H1 (cell line): ENCODE measurements around the gene NABP1. TPM values are rescaled to one million over a fixed set of nuclear protein-coding genes. Genes with fewer than 3 reads are reported as not detected.

ENCODE experiments used
- CTCF ChIA-PET: fragments of 300-600 bp; sonication (Branson Sonifier 250); formaldehyde crosslinking; loops from one replicate; lab custom pipeline; 2021; ENCODE audit not compliant: partially characterized antibody; lab: Charles Lee
- POLR2A ChIA-PET: fragments of 300-600 bp; sonication (Branson Sonifier 250); formaldehyde crosslinking; loops from one replicate; lab custom pipeline; 2021; ENCODE audit warnings: inconsistent platforms; ENCODE audit not compliant: partially characterized antibody; lab: Charles Lee
- DNase-seq, 2 experiments: peaks; one replicate each; pipeline versions ENCODE4 v3.0.0 to v3.0.0-alpha.2; 2010 to 2022; ENCODE audit warnings: low spot score in 2 of 2, low read depth in 1 of 2, mixed read lengths in 1 of 2
- FAIRE-seq: peaks from 2 replicates; lab custom pipeline; 2011; peaks lifted over from hg19 to GRCh38; lab: Jason Lieb, UNC
- H2AFZ ChIP-seq: 2 replicates; pipeline ENCODE4 v1.8.1; 2012; ENCODE audit warnings: low read length, inconsistent platforms
- H2AK5ac ChIP-seq: 2 replicates; pipeline ENCODE4 v1.6.1; 2013; ENCODE audit warnings: low read depth, low read length
- H2BK120ac ChIP-seq: replicated peaks from 2 replicates; pipeline ENCODE3; 2013; ENCODE audit warnings: low read depth, low read length, inconsistent platforms
- H2BK12ac ChIP-seq: 2 replicates; pipeline ENCODE4 v1.6.1; 2013; ENCODE audit warnings: low read depth, low read length
- H2BK15ac ChIP-seq: 2 replicates; pipeline ENCODE4 v1.6.1; 2013; ENCODE audit warnings: low read length
- H2BK20ac ChIP-seq: 2 replicates; pipeline ENCODE4 v1.6.1; 2013; ENCODE audit warnings: low read length
- H2BK5ac ChIP-seq: 2 replicates; pipeline ENCODE4 v1.6.1; 2013; ENCODE audit warnings: low read depth, low read length
- H3K14ac ChIP-seq: 2 replicates; pipeline ENCODE4 v1.6.1; 2013; ENCODE audit warnings: inconsistent platforms; ENCODE audit not compliant: insufficient read length
- H3K18ac ChIP-seq: 2 replicates; pipeline ENCODE4 v1.6.1; 2013; ENCODE audit warnings: low read length; ENCODE audit errors: extremely low read depth
- H3K23ac ChIP-seq: 2 replicates; pipeline ENCODE4 v1.6.1; 2013; ENCODE audit warnings: inconsistent platforms; ENCODE audit not compliant: insufficient read length
- H3K23me2 ChIP-seq: 2 replicates; pipeline ENCODE4 v1.6.1; 2013; ENCODE audit warnings: low read depth, low read length
- H3K27ac ChIP-seq: 2 replicates; pipeline ENCODE4 v1.6.1; 2011; ENCODE audit warnings: low read depth, low read length, inconsistent platforms
- H3K27me3 ChIP-seq, 4 experiments: replicated peaks in 1 of 4; 1 replicate in 1 of 4; 2 replicates in 3 of 4; pipeline versions ENCODE4 v1.6.1 to v1.8.1; 2011 to 2013; ENCODE audit warnings: low read length in 3 of 4, mild to moderate bottlenecking in 3 of 4, inconsistent platforms in 2 of 4, mixed read lengths in 2 of 4, moderate library complexity in 1 of 4; ENCODE audit not compliant: control insufficient read depth in 3 of 4, insufficient read depth in 3 of 4; ENCODE audit errors: extremely low read depth in 1 of 4
- H3K36me3 ChIP-seq, 4 experiments: 2 replicates each; pipeline versions ENCODE4 v1.6.1 to v1.8.1; 2011 to 2013; ENCODE audit warnings: mild to moderate bottlenecking in 4 of 4, low read length in 3 of 4, moderate library complexity in 2 of 4, control low read depth in 1 of 4, inconsistent platforms in 1 of 4; ENCODE audit not compliant: insufficient read depth in 4 of 4, control insufficient read depth in 2 of 4
- H3K4ac ChIP-seq: replicated peaks from 2 replicates; pipeline ENCODE3; 2013; ENCODE audit warnings: low read length, low read depth, mixed read lengths, inconsistent platforms; ENCODE audit not compliant: insufficient read length
- H3K4me1 ChIP-seq, 4 experiments: replicated peaks in 1 of 4; 1 replicate in 1 of 4; 2 replicates in 3 of 4; pipeline versions ENCODE4 v1.6.1 to v1.8.1; 2011 to 2013; ENCODE audit warnings: low read length in 3 of 4, inconsistent platforms in 2 of 4, mixed read lengths in 1 of 4; ENCODE audit not compliant: insufficient read depth in 4 of 4, control insufficient read depth in 3 of 4
- H3K4me2 ChIP-seq, 2 experiments: 2 replicates each; pipeline versions ENCODE4 v1.6.1 to v1.8.1; 2011 to 2013; ENCODE audit warnings: low read depth in 2 of 2, low read length in 2 of 2, control low read depth in 1 of 2, inconsistent platforms in 1 of 2, mild to moderate bottlenecking in 1 of 2; ENCODE audit not compliant: insufficient read depth in 1 of 2
- H3K4me3 ChIP-seq, 4 experiments: fragments of 200-600, 300-600 bp in 1 of 4; sonication (generic), shearing (Covaris generic), sonication (Bioruptor Twin) in 1 of 4; 2 replicates each; pipeline versions ENCODE4 v1.5.1 to v1.8.1; 2011 to 2016; ENCODE audit warnings: low read length in 4 of 4, low read depth in 3 of 4, control low read depth in 2 of 4, inconsistent platforms in 2 of 4, mild to moderate bottlenecking in 2 of 4, mixed read lengths in 1 of 4, moderate library complexity in 1 of 4; ENCODE audit not compliant: insufficient read depth in 2 of 4; ENCODE audit errors: extremely low read depth in 1 of 4
- H3K56ac ChIP-seq: replicated peaks from 2 replicates; pipeline ENCODE3; 2013; ENCODE audit warnings: low read depth, mild to moderate bottlenecking, mixed read lengths, low read length, inconsistent platforms; ENCODE audit not compliant: insufficient read length
- H3K79me1 ChIP-seq: 2 replicates; pipeline ENCODE4 v1.6.1; 2013; ENCODE audit warnings: low read depth, low read length, control low read depth
- H3K79me2 ChIP-seq, 2 experiments: 2 replicates each; pipeline versions ENCODE4 v1.6.1 to v1.8.1; 2012 to 2013; ENCODE audit warnings: low read length in 2 of 2, mild to moderate bottlenecking in 2 of 2, inconsistent platforms in 1 of 2; ENCODE audit not compliant: insufficient read depth in 2 of 2, control insufficient read depth in 1 of 2
- H3K9ac ChIP-seq, 4 experiments: replicated peaks in 1 of 4; 1 replicate in 1 of 4; 2 replicates in 3 of 4; pipeline versions ENCODE4 v1.6.1 to v1.8.1; 2011 to 2013; ENCODE audit warnings: low read depth in 3 of 4, low read length in 3 of 4, control low read depth in 2 of 4, mild to moderate bottlenecking in 2 of 4, moderate library complexity in 2 of 4, inconsistent platforms in 1 of 4; ENCODE audit errors: extremely low read depth in 1 of 4
- H3K9me3 ChIP-seq, 2 experiments: 2 replicates each; pipeline versions ENCODE4 v1.6.1 to v1.8.1; 2012 to 2013; ENCODE audit warnings: mild to moderate bottlenecking in 2 of 2, moderate library complexity in 2 of 2, control low read depth in 1 of 2, inconsistent platforms in 1 of 2, low read depth in 1 of 2, low read length in 1 of 2, mixed read lengths in 1 of 2; ENCODE audit not compliant: insufficient read depth in 2 of 2
- H4K20me1 ChIP-seq, 2 experiments: replicated peaks in 1 of 2; 2 replicates each; pipeline versions ENCODE3 to v1.8.1; 2011 to 2013; ENCODE audit warnings: inconsistent platforms in 2 of 2, low read length in 2 of 2, mild to moderate bottlenecking in 1 of 2; ENCODE audit not compliant: insufficient read depth in 2 of 2, control insufficient read depth in 1 of 2
- H4K5ac ChIP-seq: 2 replicates; pipeline ENCODE4 v1.6.1; 2013; ENCODE audit warnings: low read length, low read depth, mixed read lengths, inconsistent platforms; ENCODE audit not compliant: insufficient read length
- H4K8ac ChIP-seq: 2 replicates; pipeline ENCODE4 v1.8.0; 2013; ENCODE audit warnings: mild to moderate bottlenecking, moderate library complexity, low read length, inconsistent platforms; ENCODE audit not compliant: insufficient read depth; ENCODE audit errors: extremely low read depth
- H4K91ac ChIP-seq: replicated peaks from 2 replicates; pipeline ENCODE3; 2013; ENCODE audit warnings: low read length, mixed read lengths, inconsistent platforms; ENCODE audit not compliant: insufficient read length
- EZH2 ChIP-seq: fragments of 200-600 bp; sonication (generic); IDR thresholded peaks from 2 replicates; pipeline ENCODE4 v1.7.1; 2012; ENCODE audit warnings: low read depth, mild to moderate bottlenecking, moderate library complexity, low read length, inconsistent platforms; ENCODE audit not compliant: severe bottlenecking
- polyA plus RNA-seq, 7 experiments: library from polyadenylated mRNA; depleted of rRNA in 3 of 7; stranded (reverse) in 5 of 7; unstranded in 2 of 7; fragments of >200 nt in 5 of 7; fragments of 200-250 nt in 2 of 7; gene quantifications; 1 replicate in 5 of 7; 2 replicates in 1 of 7; 4 replicates in 1 of 7; pipeline versions ENCODE4 v1.2.1 to v1.2.3, GENCODE V29; 2011 to 2013; ENCODE audit warnings: missing spikeins in 2 of 7, mixed read lengths in 2 of 7
- total RNA-seq: library from RNA; stranded (reverse); fragmentation: NEBNext Ultra II Directional; extraction: Animal tissue kit (Norgen Biotek cat#: 25700); gene quantifications from 2 replicates; pipeline ENCODE4 v1.2.1, GENCODE V29; 2021

Gene NABP1
- total and polyA plus RNA-seq, 2 of the 8 experiments (the other 6 are each of a cell fraction or from before 2014, with no cell fraction given), result 0.63 to 4.8 TPM

DNA sequence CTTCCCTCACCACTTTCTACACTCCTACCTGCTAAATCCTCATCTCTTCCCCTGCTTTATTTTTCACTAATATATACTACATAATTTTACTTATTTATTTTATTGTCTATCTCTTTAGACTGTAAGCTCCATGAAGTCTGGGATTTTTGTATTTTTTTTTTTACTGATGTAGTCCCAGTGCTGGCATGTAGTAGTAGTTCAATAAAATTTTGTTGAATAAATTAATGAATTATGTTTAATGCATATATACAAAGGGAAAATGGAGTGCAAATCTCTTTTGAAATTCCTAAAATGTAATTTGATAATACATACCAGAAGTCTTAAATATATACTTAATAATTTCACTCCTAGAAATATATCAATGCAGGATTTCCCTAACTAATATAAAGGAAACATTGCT lies 7.1 kb upstream of the NABP1 start:
- Histone ChIP-seq H4K20me1 (no peaks in the 10 kb centered on the region), H2BK120ac (no peak overlapping the region), H3K9me3 (no peaks in the 10 kb centered on the region), H3K36me3 (no peaks in the 10 kb centered on the region), H3K4me1 (no peaks in the 10 kb centered on the region), H2BK15ac (no peak overlapping the region), H2BK12ac (no peak overlapping the region), H3K18ac (no peak overlapping the region)
- FAIRE-seq, result no peak
- CTCF ChIA-PET, result no interaction called here
- no peak for TF ChIP-seq EZH2
- TF ChIP-seq, all 59 proteins: peak for 0
- Histone ChIP-seq H3K4ac (no peak overlapping the region), H2BK20ac (no peak overlapping the region), H3K4me3 (no peak overlapping the region), H3K23ac (no peak overlapping the region), H3K4me2 (no peak overlapping the region), H2AK5ac (no peak overlapping the region), H3K27me3 (peaks cover 0 to under 1% (median 0%) of the 10 kb centered on the region in 4 experiments; a peak in 1 of 7 replicates), H3K27ac (no peak overlapping the region), H4K91ac (no peak overlapping the region), H3K14ac (no peak overlapping the region), H3K9ac (no peak overlapping the region), H4K5ac (no peak overlapping the region), H3K79me1 (no peaks in the 10 kb centered on the region), H2AFZ (no peak overlapping the region), H3K79me2 (no peaks in the 10 kb centered on the region), H2BK5ac (no peak overlapping the region), H4K8ac (no peak overlapping the region), H3K23me2 (no peaks in the 10 kb centered on the region), H3K56ac (no peak overlapping the region)
- POLR2A ChIA-PET, result no interaction called here
- DNase-seq, result no peak
